Measurements from ENCODE around the gene TEX9.
"Not testable (repeated sequence)": the region's sequence is repeated elsewhere in the genome, so short reads cannot be mapped to it uniquely, and the experiment has no call there.

The TEX9 gene

DNA sequence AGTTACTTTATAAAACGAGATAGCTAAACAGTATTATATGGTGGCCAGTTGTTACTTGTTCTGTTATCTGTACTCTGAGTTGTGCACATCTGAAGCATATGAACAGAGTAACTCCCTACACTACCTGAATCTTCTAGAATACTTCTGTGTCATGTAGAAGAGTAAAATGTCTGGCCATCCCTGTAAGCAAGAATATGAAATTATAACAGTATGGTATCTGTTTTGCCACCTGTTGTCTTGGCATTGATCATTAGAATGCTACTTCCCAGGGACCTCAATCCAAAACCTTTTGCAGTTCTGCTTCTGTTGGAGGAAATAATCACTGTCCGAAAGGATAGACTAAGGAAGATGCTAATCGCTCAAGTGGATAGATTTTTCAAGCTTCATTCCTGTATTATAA lies 1.9 kb downstream of the TEX9 start:
- no peak for DNase-seq

GRCh38 chr15:56369234-56369633 lies 4.0 kb downstream of the TEX9 start:
- DNase-seq: no peak

DNA sequence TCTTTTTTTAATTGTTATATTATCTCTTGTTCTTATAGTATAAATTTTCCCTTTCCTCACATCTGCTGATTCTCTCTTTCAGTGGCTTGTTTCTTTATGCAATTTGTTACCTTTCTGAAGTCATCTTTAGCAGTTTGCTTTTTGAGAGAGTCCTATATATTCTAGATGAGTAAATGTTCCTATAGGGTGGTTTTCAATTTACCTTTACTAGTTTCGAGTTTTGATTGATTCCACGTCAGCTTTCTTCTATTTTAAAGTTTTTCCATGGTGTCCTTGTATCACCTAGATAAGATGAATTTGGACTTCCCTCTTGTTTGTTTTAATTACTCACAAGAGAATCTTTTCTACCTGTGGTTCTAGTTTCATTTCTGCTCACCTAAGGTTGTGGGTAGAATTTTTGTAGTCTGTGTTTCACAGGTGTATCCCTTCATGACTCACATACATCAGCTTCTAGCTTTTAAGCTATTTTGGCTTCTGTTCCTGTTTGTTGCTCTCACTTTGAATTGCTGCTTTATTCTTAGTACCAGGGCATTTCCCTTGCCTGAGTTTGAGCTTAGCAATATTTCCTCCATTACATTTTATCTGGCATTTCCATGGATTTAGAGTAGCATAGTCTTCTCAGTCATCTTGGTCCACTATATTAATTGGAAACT lies 6.4 kb downstream of the TEX9 start:
- DNase-seq: no peak

DNA sequence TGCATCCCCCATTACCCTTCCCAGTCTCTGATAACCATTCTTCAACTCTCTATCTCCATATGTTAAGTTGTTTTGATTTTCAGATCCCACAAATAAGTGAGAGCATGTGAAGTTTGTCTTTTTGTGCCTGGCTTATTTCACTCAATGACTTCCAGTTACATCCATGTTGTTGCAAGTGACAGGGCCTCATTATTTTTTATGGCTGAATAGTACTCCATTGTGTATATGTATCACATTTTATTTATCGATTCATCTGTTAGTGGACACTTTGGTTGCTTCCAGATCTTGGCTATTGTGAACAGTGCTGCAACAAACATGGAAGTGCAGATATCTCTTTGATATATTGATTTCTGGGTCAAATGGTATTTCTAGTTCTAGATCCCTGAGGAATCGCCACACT lies 9.5 kb downstream of the TEX9 start:
- DNase-seq: not testable (repeated sequence)

DNA sequence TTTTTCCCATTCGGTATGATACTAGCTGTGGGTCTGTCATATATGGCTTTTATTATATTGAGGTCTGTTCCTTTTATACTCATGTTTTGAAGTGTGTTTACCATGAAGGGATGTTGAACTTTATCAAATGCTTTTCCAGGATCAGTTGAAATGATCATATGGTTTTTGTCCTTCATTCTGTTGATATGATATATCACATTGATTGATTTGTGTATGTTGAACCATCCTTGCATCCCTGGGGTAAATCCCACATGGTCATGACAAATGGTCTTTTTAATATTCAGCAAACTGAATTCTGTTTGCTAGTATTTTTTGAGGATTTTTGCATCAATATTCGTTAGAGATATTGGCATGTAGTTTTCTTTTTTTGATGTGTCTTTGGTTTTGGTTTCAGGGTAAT lies 12.6 kb downstream of the TEX9 start:
- DNase-seq: not testable (repeated sequence)

DNA sequence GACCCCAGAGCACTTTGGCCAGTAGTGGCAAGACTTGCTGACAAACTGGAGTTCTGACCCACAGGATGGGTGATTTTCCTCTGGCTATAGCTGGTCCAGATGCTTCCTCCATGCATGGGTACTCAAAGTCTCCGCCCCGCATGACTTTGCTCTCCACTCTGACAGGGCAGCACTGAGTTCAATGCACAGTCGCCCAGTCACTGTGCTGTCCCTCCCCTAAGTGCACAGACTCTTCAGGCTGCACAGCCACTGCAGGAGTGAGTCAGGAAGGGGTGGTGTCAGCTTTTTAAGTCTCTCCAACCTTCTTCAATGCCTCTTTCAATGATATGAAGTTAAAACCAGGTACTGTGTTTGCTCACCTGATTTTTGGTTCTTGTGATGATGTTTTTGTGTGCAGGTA lies 17.8 kb downstream of the TEX9 start:
- DNase-seq: no peak

- no peak for DNase-seq
These were observed 20.7 kb downstream of the TEX9 start for GRCh38 chr15:56385908-56386307.

GRCh38 chr15:56390739-56391267 lies 25.6 kb downstream of the TEX9 start:
- no peak for DNase-seq

- no peak for DNase-seq
These were observed 28.1 kb downstream of the TEX9 start for GRCh38 chr15:56393277-56393676.

DNA sequence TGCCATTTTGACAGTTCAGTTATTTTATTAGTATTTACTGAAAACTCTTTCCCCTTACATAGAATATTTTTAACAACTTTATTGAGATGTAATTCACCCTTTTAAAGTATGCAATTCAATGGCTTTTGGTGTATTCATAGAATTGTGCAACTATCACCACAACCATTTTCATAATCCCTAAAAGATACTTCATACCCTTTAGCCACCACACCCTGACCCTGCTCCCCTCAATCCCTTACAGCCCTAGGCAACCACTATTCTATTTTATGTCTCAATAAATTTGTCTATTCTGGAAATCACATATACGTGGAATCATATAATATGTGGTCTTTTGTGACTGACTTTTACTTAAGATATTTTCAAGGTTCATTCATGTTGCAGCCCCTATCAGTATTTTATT lies 29.7 kb downstream of the TEX9 start:
- DNase-seq: no peak

- DNase-seq: not testable (repeated sequence)
These were observed 32.1 kb downstream of the TEX9 start for GRCh38 chr15:56397325-56397724.

DNA sequence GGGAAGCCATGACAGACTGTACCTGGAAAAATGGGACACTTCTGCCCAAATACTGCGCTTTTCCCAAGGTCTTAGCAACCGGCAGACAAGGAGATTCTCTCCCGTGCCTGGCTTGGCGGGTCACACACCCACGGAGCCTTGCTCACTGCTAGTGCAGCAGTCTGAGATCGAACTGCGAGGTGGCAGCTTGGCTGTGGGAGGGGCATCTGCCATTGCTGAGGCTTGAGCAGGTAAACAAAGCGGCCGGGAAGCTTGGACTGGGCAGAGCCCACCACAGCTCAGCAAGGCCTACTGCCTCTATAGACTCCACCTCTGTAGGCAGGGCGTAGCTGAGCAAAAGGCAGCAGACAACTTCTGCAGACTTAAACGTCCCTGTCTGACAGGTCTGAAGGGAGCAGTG lies 34.0 kb downstream of the TEX9 start:
- not testable (repeated sequence) for DNase-seq

GRCh38 chr15:56410721-56411120 lies 45.5 kb downstream of the TEX9 start:
- DNase-seq: no peak

DNA sequence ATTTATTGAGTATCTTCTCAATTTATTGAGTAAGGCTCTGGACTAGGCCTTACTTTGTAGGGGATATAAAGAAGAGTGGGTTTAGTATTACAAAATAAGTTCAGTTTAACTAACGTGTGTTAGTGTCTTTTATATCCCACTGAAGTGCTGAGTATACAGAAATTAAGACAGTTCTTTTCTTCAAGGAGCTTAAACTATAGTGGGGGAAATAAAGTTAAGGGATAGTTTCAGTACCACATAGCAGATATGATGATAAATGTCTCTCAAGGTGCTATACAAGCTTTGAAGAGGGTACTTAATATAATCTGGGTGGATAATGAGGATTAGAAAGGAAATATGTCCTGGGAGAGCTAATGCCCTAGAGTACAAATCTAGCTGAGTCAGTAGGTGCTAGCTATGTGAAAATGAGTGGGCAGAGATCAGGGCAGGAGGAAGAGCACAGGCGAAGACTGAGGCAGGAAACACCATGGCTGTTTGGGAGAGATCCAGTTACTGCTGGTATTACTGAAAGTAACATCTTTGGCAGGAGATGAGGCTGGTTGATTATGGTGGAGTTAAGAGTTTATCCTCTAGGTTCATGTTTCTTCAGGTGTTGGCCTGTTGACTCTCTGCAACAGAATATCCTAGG lies 46.0 kb downstream of the TEX9 start:
- DNase-seq: no peak

- DNase-seq: not testable (repeated sequence)
These were observed 48.0 kb downstream of the TEX9 start for GRCh38 chr15:56413114-56413733.

- DNase-seq: no peak
These were observed 60.0 kb downstream of the TEX9 start for GRCh38 chr15:56425276-56425675.

DNA sequence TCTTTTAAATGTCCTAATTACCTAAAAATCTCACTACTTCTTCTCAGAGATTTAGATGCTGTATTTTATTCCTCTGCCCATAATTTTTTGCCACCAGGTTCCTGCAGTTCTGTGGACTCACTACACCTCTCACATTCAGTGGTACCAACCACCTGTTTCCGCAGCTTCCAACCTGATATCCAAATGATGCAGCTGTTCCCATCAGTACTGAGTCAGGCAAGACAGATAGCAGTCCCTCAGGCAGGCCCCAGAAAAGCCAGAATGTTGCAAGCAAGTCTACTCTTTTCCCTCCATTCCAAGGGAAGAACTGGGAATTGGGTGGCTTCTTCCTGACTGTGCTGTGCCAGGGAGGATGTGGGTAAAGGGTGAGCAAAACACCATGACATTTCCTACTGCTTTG lies 60.8 kb downstream of the TEX9 start:
- DNase-seq: no peak

GRCh38 chr15:56428821-56429458 lies 63.7 kb downstream of the TEX9 start:
- DNase-seq: no peak

DNA sequence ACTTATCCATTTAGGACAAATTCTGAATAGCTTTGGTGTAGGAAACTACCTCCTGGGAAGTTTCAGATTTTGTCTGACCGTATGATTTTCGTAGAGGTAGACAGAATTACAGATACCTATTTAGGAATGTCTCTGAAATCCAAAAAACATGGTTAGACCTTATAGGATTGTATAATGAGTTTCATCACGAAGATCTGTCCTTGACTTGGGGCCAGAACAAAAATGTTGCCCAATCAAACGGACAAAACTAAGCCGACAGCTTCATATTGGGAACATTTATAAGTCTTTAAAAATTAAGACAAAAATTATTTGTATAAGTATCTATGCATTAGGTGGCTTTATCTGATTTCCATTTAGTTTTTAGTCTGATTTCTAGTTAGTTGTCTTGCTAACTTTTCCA lies 67.1 kb downstream of the TEX9 start:
- no peak for DNase-seq

- DNase-seq: no peak
These were observed 75.1 kb downstream of the TEX9 start for GRCh38 chr15:56440214-56440770.

DNA sequence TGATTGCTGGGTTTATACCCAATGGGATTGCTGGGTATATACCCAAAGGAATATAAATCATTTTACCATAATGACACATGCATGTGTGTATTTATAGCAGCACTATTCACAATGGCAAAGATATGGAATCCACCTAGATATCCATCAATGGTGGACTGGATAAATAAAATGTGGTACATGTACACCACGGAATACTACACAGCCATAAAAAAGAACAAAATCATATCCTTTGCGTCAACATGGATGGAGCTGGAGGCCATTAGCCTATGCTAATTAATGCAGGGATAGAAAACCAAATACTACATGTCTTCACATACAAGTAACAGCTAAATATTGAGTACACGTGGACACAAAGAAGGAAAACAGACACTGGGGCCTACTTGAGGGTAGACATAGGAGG lies 77.1 kb downstream of the TEX9 start:
- no peak for DNase-seq

DNA sequence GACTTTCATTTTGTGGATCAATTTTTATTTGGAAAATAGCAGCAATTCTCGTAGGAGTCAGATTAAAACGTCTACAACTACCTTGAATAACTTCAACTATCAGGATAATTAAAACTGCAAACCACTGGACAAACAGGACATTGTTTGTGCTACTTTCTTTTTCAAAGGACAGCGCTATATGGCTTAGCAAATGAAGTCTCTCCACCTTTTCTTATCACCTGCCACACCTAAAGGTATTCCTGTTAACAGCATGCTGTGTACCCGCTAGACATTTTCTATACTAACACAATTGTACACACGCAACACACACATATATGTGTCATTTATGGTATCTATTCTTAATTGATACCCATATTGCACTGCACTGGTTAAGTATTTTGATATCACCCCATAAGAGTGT lies 80.5 kb downstream of the TEX9 start:
- no peak for DNase-seq

GRCh38 chr15:56454836-56455235 lies 89.6 kb downstream of the TEX9 start:
- no peak for DNase-seq
